ENCODE measurements around the gene RHOBTB3.
"Not testable (repeated sequence)": the region's sequence is repeated elsewhere in the genome, so short reads cannot be mapped to it uniquely, and the experiment has no call there.

The RHOBTB3 gene

DNA sequence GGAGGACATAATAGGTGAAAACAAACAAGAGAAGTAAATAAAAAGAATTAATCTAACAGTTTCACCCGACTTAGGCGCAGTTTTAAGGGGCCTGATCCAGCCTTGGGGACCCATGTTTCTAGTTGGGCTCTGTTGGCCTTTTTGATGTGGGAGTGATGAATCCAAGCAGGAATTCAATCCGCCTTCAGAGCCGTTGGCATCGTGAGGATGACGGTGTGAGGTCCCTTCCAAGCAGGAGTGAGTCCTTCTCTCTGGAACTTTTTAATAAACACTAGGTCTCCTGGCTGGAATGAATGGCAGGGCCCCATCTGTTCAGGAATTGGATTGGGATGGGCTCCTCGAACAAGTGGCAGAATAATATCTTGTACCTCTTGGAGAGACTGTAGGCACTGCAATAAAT is 22.3 kb upstream of the RHOBTB3 start (continued):
- TF ChIP-seq CREB5 (CRISPR knock-in tag; IDR thresholded peaks at IDR 0.05; ENCODE audit: low read depth) (no peak), SNAI2 (CRISPR knock-in tag; IDR thresholded peaks at IDR 0.05) (no peak), RARB (CRISPR knock-in tag; IDR thresholded peaks at IDR 0.05) (no peak), ZNF8 (CRISPR knock-in tag; IDR thresholded peaks at IDR 0.05) (no peak), TOX (CRISPR knock-in tag; IDR thresholded peaks at IDR 0.05; ENCODE audit: borderline replicate concordance) (no peak), OSR1 (CRISPR knock-in tag; IDR thresholded peaks at IDR 0.05) (no peak), ZNF70 (CRISPR knock-in tag; IDR thresholded peaks at IDR 0.05) (no peak)

DNA sequence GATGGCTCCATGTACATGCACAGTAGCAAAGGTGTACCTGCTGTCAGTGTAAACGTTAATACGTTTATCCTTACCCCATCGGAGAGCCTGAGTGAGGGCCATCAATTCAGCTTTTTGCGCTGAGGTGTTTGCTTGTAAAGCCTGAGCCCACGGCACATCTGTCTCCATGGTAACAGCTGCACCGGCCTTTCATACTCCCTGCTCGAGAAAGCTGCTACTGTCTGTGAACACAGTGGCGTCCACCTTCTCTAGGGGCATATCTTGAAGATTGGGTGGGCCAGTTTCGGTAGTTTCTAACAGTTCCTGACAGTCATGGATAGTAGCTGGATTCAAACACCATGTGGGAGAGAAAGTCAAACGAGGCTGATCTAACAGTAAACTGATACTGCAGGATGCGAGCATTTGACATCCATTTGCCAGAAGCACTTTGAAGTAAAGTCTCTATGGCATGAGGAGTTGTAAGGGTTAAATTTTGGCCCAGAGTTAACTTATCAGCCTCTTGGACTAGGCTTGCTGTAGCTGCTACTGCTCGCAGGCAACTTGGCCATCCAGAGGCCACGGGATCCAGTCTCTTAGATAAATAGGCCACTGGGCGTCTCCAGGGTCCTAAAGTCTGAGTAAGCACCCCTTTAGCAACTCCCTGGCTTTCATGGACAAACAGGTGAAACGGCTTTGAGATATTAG is 21.0 kb upstream of the RHOBTB3 start:
- TF ChIP-seq CSDC2 (CRISPR knock-in tag; IDR thresholded peaks at IDR 0.05) (no peak), OSR1 (CRISPR knock-in tag; IDR thresholded peaks at IDR 0.05) (no peak), ZFP30 (CRISPR knock-in tag; IDR thresholded peaks at IDR 0.05) (no peak), ESRRG (CRISPR knock-in tag; IDR thresholded peaks at IDR 0.05) (no peak), CREB5 (CRISPR knock-in tag; IDR thresholded peaks at IDR 0.05; ENCODE audit: low read depth) (no peak), ZC3H10 (CRISPR knock-in tag; IDR thresholded peaks at IDR 0.05) (no peak), ARNTL (CRISPR knock-in tag; IDR thresholded peaks at IDR 0.05; ENCODE audit: borderline replicate concordance, low read depth) (no peak), PPARA (CRISPR knock-in tag; IDR thresholded peaks at IDR 0.05; ENCODE audit: borderline replicate concordance) (no peak), GLIS3 (CRISPR knock-in tag; IDR thresholded peaks at IDR 0.05) (no peak), CSRNP3 (CRISPR knock-in tag; IDR thresholded peaks at IDR 0.05) (no peak)
- TF ChIP-seq, protein P1, sequence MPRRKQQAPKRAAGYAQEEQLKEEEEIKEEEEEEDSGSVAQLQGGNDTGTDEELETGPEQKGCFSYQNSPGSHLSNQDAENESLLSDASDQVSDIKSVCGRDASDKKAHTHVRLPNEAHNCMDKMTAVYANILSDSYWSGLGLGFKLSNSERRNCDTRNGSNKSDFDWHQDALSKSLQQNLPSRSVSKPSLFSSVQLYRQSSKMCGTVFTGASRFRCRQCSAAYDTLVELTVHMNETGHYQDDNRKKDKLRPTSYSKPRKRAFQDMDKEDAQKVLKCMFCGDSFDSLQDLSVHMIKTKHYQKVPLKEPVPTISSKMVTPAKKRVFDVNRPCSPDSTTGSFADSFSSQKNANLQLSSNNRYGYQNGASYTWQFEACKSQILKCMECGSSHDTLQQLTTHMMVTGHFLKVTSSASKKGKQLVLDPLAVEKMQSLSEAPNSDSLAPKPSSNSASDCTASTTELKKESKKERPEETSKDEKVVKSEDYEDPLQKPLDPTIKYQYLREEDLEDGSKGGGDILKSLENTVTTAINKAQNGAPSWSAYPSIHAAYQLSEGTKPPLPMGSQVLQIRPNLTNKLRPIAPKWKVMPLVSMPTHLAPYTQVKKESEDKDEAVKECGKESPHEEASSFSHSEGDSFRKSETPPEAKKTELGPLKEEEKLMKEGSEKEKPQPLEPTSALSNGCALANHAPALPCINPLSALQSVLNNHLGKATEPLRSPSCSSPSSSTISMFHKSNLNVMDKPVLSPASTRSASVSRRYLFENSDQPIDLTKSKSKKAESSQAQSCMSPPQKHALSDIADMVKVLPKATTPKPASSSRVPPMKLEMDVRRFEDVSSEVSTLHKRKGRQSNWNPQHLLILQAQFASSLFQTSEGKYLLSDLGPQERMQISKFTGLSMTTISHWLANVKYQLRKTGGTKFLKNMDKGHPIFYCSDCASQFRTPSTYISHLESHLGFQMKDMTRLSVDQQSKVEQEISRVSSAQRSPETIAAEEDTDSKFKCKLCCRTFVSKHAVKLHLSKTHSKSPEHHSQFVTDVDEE (CRISPR knock-in tag; IDR thresholded peaks at IDR 0.05), result no peak
- ATAC-seq, result no peak

DNA sequence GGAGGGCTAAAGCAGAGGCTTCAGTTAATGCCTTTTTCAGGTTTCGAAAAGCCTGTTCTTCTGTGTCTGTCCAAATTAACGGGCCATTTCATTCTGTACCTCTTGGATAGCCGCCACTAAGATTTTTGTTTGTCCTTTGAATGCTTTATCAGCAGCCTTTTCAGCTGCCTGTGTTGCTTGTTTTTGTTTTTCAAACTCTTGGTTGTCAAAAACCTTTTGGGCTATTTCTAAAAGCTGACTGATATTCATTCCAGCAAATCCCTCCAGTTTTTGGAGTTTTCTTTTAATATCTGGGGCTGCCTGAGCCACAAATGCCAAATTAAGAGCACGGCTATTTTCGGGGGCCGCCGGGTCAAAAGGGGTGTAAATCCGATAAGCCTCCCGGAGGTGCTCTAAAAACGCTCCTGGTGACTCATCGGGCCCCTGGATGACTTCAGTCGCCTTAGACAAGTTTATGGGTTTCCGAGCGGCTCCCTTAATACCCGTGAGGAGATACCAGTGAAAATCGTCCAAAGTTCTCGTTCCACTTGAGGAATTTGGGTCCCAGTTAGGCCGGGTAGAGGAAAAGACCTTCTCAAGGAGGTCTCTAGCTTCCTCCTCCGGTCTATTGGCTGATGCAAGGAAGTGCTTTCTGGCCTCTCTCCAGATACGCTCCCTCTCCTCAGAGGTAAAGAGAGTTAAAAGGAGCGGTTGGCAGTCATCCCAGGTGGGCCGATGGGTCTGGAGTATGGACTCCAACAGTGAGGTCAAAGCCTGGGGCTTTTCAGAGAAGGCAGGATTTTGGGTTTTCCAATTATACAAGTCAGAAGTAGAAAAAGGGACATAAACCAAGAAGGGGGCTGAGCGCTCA is 20.3 kb upstream of the RHOBTB3 start:
- ATAC-seq, result not testable (repeated sequence)

DNA sequence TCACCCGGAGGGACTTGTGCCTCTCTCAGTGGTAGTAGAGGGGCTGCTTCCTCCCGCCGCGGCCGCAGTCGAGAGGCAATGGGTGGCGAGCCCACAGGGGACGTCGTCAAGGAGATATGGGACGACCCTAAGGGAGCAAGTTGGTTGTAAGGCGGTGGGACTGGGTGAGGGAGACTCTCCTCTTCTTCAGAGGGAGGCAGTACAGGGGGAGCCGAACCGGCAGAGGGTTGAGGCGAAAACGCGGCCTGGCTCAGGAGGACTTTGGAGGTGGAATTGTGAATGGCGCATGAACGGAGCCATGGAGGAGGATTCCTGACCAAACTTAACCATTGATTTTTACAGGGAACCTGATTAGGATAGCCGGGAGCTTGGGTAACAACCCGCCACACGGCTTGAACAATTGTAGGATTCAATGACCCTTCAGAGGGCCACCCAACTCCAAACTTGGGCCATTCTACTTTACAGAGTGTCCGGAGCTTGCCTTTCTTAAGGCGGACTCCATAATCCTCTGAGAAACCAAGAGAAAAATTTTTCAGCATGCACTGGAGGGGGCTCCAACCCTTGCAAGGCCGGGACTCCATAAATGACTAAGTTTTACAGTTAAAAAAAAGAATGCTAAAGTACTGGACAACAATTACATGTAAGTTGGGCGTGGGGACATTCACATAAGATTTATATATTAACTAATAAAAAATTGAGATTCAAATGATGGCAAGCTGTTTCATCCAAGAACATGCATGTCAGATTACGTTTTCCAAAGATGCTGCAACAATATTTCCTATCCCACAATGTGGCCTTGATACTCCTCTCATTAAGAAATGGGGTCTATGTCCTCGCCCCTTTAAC is 19.4 kb upstream of the RHOBTB3 start:
- no peak for ATAC-seq

More for the DNA sequence above, 19.4 kb upstream of the RHOBTB3 start:
- TF ChIP-seq, protein P1 (CRISPR knock-in tag; IDR thresholded peaks at IDR 0.05), result no peak
- TF ChIP-seq ISL1 (CRISPR knock-in tag; IDR thresholded peaks at IDR 0.05) (no peak), CSDC2 (CRISPR knock-in tag; IDR thresholded peaks at IDR 0.05) (no peak), ZFP30 (CRISPR knock-in tag; IDR thresholded peaks at IDR 0.05) (no peak), PPARA (CRISPR knock-in tag; IDR thresholded peaks at IDR 0.05; ENCODE audit: borderline replicate concordance) (no peak)

Data from SK-N-SH treated with all-trans-retinoic acid at 6 μM for 48 hours (cell line).